Keratinocyte (primary cell): ENCODE data around the gene DESI2. TPM values are rescaled to one million over a fixed set of nuclear protein-coding genes. Genes with fewer than 3 reads are reported as not detected.

Experiments used
- DNase-seq: peaks from one replicate; pipeline ENCODE4 v3.0.0-alpha.2; 2011; ENCODE audit warnings: low read depth, missing footprints, low spot score
- FAIRE-seq: peaks from 2 replicates; lab custom pipeline; 2011; peaks lifted over from hg19 to GRCh38; lab: Jason Lieb, UNC
- H2AFZ ChIP-seq: 2 replicates; pipeline ENCODE4 v1.6.0; 2012; ENCODE audit warnings: low read length, control low read depth, inconsistent platforms; ENCODE audit not compliant: control insufficient read depth
- H3K27ac ChIP-seq: 2 replicates; pipeline ENCODE4 v1.5.1; 2011; ENCODE audit warnings: low read length; ENCODE audit not compliant: control insufficient read depth, insufficient read depth
- H3K27me3 ChIP-seq: 3 replicates; pipeline ENCODE4 v1.6.0; 2011; ENCODE audit warnings: low read length; ENCODE audit not compliant: control insufficient read depth, insufficient read depth; ENCODE audit errors: extremely low read depth
- H3K36me3 ChIP-seq, 2 experiments: 2 replicates in 1 of 2; 3 replicates in 1 of 2; pipeline ENCODE4 v1.5.1; 2011; ENCODE audit warnings: low read length in 2 of 2, mild to moderate bottlenecking in 1 of 2; ENCODE audit not compliant: control insufficient read depth in 2 of 2, insufficient read depth in 2 of 2; ENCODE audit errors: extremely low read depth in 1 of 2
- H3K4me1 ChIP-seq: 3 replicates; pipeline ENCODE4 v1.5.1; 2011; ENCODE audit warnings: low read length; ENCODE audit not compliant: control insufficient read depth, insufficient read depth; ENCODE audit errors: extremely low read depth
- H3K4me2 ChIP-seq: 3 replicates; pipeline ENCODE4 v1.6.0; 2011; ENCODE audit warnings: low read depth, low read length; ENCODE audit not compliant: control insufficient read depth, insufficient read depth; ENCODE audit errors: extremely low read depth
- H3K4me3 ChIP-seq, 3 experiments: fragments of 200-600 bp in 1 of 3; sonication (generic) in 1 of 3; 2 replicates in 2 of 3; 3 replicates in 1 of 3; pipeline ENCODE4 v1.5.1; 2011 to 2016; ENCODE audit warnings: low read length in 3 of 3, mild to moderate bottlenecking in 3 of 3, control low read depth in 2 of 3, inconsistent platforms in 1 of 3, low read depth in 1 of 3, mixed read lengths in 1 of 3, mixed run types in 1 of 3, moderate library complexity in 1 of 3; ENCODE audit not compliant: control insufficient read depth in 2 of 3, insufficient read depth in 2 of 3; ENCODE audit errors: extremely low read depth in 1 of 3
- H3K79me2 ChIP-seq: 2 replicates; pipeline ENCODE4 v1.6.0; 2012; ENCODE audit warnings: low read length; ENCODE audit not compliant: control insufficient read depth, insufficient read depth
- H3K9ac ChIP-seq: 3 replicates; pipeline ENCODE4 v1.6.0; 2011; ENCODE audit warnings: low read length; ENCODE audit not compliant: control insufficient read depth, insufficient read depth; ENCODE audit errors: extremely low read depth
- H3K9me1 ChIP-seq: 3 replicates; pipeline ENCODE4 v1.6.0; 2011; ENCODE audit warnings: low read length; ENCODE audit not compliant: control insufficient read depth, insufficient read depth; ENCODE audit errors: extremely low read depth
- H3K9me3 ChIP-seq: 2 replicates; pipeline ENCODE4 v1.5.1; 2012; ENCODE audit warnings: low read depth, low read length; ENCODE audit not compliant: control insufficient read depth
- H4K20me1 ChIP-seq: 3 replicates; pipeline ENCODE4 v1.6.0; 2011; ENCODE audit warnings: low read length; ENCODE audit not compliant: control insufficient read depth, insufficient read depth; ENCODE audit errors: extremely low read depth
- EZH2 ChIP-seq: IDR thresholded peaks from one replicate; pipeline ENCODE4 v1.6.1; 2012; ENCODE audit warnings: inconsistent platforms, mild to moderate bottlenecking, low read length, moderate library complexity
- dilution Hi-C: fragments of 300-500 bp; cut with MboI; formaldehyde crosslinking; loops from one replicate; pipeline ENCODE4 v1.7.0; 2020; ENCODE audit warnings: low sequenced_read_pairs; ENCODE audit not compliant: extremely low pct_ligation_motif_present
- polyA plus RNA-seq, 5 experiments: library from polyadenylated mRNA; depleted of rRNA in 3 of 5; stranded (reverse) in 3 of 5; stranded (forward) in 1 of 5; unstranded in 1 of 5; fragments of >200 nt; gene quantifications; 1 replicate in 1 of 5; 2 replicates in 3 of 5; 3 replicates in 1 of 5; pipeline versions ENCODE4 v1.2.1 to v1.2.3, GENCODE V29; 2011 to 2012; ENCODE audit warnings: missing spikeins in 2 of 5, low read depth in 1 of 5, low replicate concordance in 1 of 5
- TF ChIP-seq, protein P1 (sequence below), 3 experiments: IDR thresholded peaks in 1 of 3; conservative IDR thresholded peaks in 1 of 3; optimal IDR thresholded peaks in 1 of 3; 2 replicates in 2 of 3; 3 replicates in 1 of 3; pipeline versions ENCODE3 to v1.5.1; 2011; ENCODE audit warnings: low read length in 3 of 3, mild to moderate bottlenecking in 3 of 3, moderate library complexity in 2 of 3, control low read depth in 1 of 3, inconsistent platforms in 1 of 3; ENCODE audit not compliant: insufficient read depth in 2 of 3; ENCODE audit errors: extremely low read depth in 1 of 3

The DESI2 gene
- polyA plus RNA-seq, 1 donor (not counting 4 experiments of a cell fraction or from before 2014, with no cell fraction given), result 33.9 TPM

DNA sequence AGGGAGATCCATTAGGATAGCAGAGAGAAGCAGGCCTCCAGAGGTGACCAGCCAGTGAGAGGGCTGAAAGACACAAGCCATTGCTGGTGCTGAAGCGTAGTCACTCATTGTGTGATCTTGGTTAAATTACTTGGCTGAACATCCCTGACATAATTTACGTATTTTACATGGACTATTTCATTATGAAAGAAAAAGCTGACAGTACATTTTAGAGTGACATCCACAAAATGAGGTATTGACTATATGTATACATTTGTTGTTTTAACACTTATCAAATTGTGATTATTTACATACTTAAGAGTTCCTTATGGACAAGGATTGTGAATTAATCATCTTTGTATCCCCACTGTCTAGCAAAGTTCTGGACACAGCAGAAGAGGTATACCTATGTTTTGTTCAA lies 14.9 kb downstream of the DESI2 start:
- Histone ChIP-seq H4K20me1 (no peaks in the 10 kb centered on the region), H3K4me1 (no peaks in the 10 kb centered on the region), H3K9me3 (no peaks in the 10 kb centered on the region), H3K4me2 (no peak overlapping the region), H3K79me2 (peaks cover 48% of the 10 kb centered on the region), H3K27me3 (no peaks in the 10 kb centered on the region), H3K36me3 (peaks cover 0 to 2% of the 10 kb centered on the region in 2 experiments), H2AFZ (no peak overlapping the region), H3K9ac (no peak overlapping the region), H3K27ac (no peak overlapping the region), H3K9me1 (no peaks in the 10 kb centered on the region), H3K4me3 (no peak overlapping the region)
- DNase-seq (no peak), FAIRE-seq (no peak)
- TF ChIP-seq, protein P1, sequence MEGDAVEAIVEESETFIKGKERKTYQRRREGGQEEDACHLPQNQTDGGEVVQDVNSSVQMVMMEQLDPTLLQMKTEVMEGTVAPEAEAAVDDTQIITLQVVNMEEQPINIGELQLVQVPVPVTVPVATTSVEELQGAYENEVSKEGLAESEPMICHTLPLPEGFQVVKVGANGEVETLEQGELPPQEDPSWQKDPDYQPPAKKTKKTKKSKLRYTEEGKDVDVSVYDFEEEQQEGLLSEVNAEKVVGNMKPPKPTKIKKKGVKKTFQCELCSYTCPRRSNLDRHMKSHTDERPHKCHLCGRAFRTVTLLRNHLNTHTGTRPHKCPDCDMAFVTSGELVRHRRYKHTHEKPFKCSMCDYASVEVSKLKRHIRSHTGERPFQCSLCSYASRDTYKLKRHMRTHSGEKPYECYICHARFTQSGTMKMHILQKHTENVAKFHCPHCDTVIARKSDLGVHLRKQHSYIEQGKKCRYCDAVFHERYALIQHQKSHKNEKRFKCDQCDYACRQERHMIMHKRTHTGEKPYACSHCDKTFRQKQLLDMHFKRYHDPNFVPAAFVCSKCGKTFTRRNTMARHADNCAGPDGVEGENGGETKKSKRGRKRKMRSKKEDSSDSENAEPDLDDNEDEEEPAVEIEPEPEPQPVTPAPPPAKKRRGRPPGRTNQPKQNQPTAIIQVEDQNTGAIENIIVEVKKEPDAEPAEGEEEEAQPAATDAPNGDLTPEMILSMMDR (optimal IDR thresholded peaks at IDR 0.05 in 1 of 3, IDR thresholded peaks at IDR 0.05 in 1 of 3, conservative IDR thresholded peaks at IDR 0.05 in 1 of 3; ENCODE audit: extremely low read depth in 1 of 3, insufficient read depth in 2 of 3, low read length in 3 of 3), result no peak
- TF ChIP-seq EZH2, result no peak
- dilution Hi-C loops, result no loop called here

DNA sequence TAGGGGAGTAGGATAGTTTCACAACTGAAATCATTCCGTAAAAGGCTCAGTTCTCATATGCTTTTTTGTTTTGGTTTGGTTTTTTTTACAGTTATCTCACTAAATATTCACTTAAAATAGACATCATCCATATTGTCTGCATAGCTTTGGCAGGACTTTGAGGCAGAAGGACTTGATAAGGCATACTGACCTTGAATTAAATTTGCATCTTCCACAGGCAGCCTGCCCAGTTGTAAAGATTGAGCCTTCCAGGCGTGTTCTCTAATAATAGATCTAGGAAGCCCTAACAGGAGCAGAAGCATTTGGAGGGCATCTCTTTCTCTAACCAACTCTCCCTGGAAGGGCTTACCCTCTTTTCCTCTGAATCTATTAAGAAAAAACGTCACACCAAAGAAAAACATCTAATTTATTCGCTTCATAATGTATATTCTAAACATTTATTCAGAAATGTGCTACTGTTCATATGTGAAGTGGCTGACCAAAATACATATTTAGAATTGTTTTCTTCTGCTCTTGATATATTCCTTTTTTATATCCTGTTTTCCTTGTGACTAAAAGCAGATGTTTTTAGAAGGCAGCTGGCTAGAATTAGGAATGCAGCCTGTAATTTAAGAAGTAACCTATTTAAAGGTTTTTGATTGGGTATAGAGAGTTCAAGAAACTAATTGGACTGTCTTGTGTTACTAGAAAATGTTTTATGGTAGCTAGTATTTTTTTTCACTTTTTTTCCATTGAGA lies 20.2 kb downstream of the DESI2 start:
- dilution Hi-C loops, result no loop called here
- no peak overlapping the region for H3K27ac ChIP-seq
- H3K4me3 ChIP-seq, result no peak overlapping the region
- peaks cover 3% of the 10 kb centered on the region for H3K4me1 ChIP-seq
- no peaks in the 10 kb centered on the region for H3K9me3 ChIP-seq
- H3K79me2 ChIP-seq, result peaks cover 33% of the 10 kb centered on the region
- H3K4me2 ChIP-seq, result no peak overlapping the region
- no peak overlapping the region for H3K9ac ChIP-seq
- no peak overlapping the region for H2AFZ ChIP-seq
- DNase-seq (no peak), FAIRE-seq (no peak)
- TF ChIP-seq EZH2, result no peak
- TF ChIP-seq, protein P1 (optimal IDR thresholded peaks at IDR 0.05 in 1 of 3, IDR thresholded peaks at IDR 0.05 in 1 of 3, conservative IDR thresholded peaks at IDR 0.05 in 1 of 3; ENCODE audit: extremely low read depth in 1 of 3, insufficient read depth in 2 of 3, low read length in 3 of 3), result no peak
- peaks cover 0 to 2% of the 10 kb centered on the region in 2 experiments for H3K36me3 ChIP-seq
- no peaks in the 10 kb centered on the region for H3K9me1 ChIP-seq
- H3K27me3 ChIP-seq, result no peaks in the 10 kb centered on the region
- no peaks in the 10 kb centered on the region for H4K20me1 ChIP-seq
